ENCODE measurements around the gene ROBO4. TPM values are rescaled to one million over a fixed set of nuclear protein-coding genes. Genes with fewer than 3 reads are reported as not detected.

The ROBO4 gene
- total RNA-seq, 2 experiments from 2014 or later, result not detected

DNA sequence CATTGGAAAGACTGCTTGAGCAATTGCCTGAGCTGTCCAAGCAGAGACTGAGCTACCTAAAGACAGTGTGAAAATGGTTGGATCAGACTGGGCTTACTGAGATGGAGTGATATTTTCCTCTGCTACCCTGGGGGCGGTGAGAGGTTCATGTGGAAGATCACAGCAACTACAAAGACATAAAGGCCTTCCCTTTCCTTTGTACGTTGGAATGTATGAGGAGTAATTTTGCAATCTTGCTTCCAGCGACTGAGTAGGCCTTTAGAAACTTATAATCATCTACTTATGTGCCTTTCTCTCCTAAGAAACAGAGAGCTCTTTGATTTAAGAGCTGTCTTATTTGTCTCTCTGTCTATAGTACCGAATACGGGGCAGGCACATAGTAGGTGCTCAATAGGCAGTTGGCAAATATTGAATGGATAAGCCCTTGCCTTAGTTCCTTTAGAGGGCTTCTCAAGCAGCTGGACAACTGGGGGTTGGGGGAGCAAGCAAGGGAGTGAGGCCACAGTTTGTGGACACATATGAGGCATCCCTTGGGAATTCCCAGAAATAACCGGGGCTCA lies 40.6 kb upstream of the ROBO4 start:
- no peak for DNase-seq (ENCODE audit: low spot score)
- Histone ChIP-seq H2AFZ (ENCODE audit: low read length) (no peak overlapping the region), H3K9me2 (ENCODE audit: insufficient read depth, low read length) (no peaks in the 10 kb centered on the region), H3K27ac (ENCODE audit: low read depth, low read length, poor library complexity, severe bottlenecking) (no peak overlapping the region), H3K4me2 (ENCODE audit: low read length) (no peak overlapping the region), H3K79me2 (ENCODE audit: insufficient read depth, low read depth, low read length) (no peaks in the 10 kb centered on the region), H3K36me3 (ENCODE audit: insufficient read depth, low read length) (no peaks in the 10 kb centered on the region), H3K9me3 (ENCODE audit: low read length) (no peaks in the 10 kb centered on the region), H3K4me1 (ENCODE audit: insufficient read depth, low read length, poor library complexity, severe bottlenecking) (no peaks in the 10 kb centered on the region), H3K4me3 (ENCODE audit: low read depth, low read length, poor library complexity, severe bottlenecking) (no peak overlapping the region), H4K20me1 (ENCODE audit: insufficient read depth, low read length) (no peaks in the 10 kb centered on the region)
- no TSS peak for BruUV-seq (replicated peaks)
- intact Hi-C loops (cut with micrococcal nuclease; ENCODE audit: unreplicated experiment), result no loop called here
- TF ChIP-seq EZH2phosphoT487 (IDR thresholded peaks at IDR 0.05; ENCODE audit: borderline replicate concordance, low read depth, low read length), result no peak
- TF ChIP-seq, protein P1, sequence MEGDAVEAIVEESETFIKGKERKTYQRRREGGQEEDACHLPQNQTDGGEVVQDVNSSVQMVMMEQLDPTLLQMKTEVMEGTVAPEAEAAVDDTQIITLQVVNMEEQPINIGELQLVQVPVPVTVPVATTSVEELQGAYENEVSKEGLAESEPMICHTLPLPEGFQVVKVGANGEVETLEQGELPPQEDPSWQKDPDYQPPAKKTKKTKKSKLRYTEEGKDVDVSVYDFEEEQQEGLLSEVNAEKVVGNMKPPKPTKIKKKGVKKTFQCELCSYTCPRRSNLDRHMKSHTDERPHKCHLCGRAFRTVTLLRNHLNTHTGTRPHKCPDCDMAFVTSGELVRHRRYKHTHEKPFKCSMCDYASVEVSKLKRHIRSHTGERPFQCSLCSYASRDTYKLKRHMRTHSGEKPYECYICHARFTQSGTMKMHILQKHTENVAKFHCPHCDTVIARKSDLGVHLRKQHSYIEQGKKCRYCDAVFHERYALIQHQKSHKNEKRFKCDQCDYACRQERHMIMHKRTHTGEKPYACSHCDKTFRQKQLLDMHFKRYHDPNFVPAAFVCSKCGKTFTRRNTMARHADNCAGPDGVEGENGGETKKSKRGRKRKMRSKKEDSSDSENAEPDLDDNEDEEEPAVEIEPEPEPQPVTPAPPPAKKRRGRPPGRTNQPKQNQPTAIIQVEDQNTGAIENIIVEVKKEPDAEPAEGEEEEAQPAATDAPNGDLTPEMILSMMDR (conservative IDR thresholded peaks at IDR 0.05; ENCODE audit: low read length), result no peak
- POLR2A ChIA-PET, result interaction anchor here (0.6 to 1.1 kb wide), 3 partner anchors 16 to 1754 kb away, joined by 4 to 8 read pairs (median 4); partner anchors contain the start of gene CCDC15
- CTCF ChIA-PET (ENCODE audit: unreplicated experiment), result interaction anchor here (0.6 kb wide), 1 partner anchor 430 kb away, joined by 4 read pairs; no protein-coding TSS in a partner anchor

DNA sequence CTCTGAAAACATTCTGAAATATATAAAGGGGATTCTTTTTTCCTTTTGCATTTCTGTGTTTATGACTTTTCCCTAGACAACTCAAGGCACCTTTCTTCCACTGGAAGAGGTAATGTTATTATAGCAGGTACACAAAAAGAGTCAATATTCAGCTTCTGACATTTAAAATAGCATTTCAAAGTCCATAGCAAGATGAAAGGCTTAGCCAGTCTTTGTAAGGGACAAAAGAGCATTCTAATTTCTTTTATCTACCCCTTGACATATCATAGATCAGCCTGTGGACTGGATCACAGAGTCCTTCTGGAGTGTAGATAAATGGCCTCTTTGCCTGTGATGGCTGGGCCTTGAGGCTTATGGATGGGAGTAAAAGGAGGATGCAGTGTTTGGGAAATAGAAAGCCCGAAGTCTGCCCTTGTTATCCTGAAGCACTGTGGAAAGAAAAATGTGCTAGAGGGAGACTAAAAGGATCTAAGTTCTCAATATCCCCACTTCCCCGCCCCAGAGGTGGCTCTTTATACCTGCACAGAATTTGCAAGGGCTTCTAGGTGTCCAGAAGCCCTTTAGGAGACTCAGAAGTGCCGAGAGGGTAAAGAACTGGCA lies 39.8 kb upstream of the ROBO4 start:
- intact Hi-C loops (cut with micrococcal nuclease; ENCODE audit: unreplicated experiment), result no loop called here
- POLR2A ChIA-PET, result interaction anchor here (0.5 to 0.8 kb wide), 2 partner anchors 16 to 437 kb away, joined by 3 to 4 read pairs; partner anchors contain the start of gene CCDC15
- H2AFZ ChIP-seq (ENCODE audit: low read length), result no peak overlapping the region
- no peaks in the 10 kb centered on the region for H3K79me2 ChIP-seq (ENCODE audit: insufficient read depth, low read depth, low read length)
- no peaks in the 10 kb centered on the region for H3K36me3 ChIP-seq (ENCODE audit: insufficient read depth, low read length)
- H4K20me1 ChIP-seq (ENCODE audit: insufficient read depth, low read length), result no peaks in the 10 kb centered on the region
- no TSS peak for BruUV-seq (replicated peaks)
- no peak for TF ChIP-seq EZH2phosphoT487 (IDR thresholded peaks at IDR 0.05; ENCODE audit: borderline replicate concordance, low read depth, low read length)
- TF ChIP-seq, protein P1 (conservative IDR thresholded peaks at IDR 0.05; ENCODE audit: low read length), result no peak
- no peak overlapping the region for H3K27ac ChIP-seq (ENCODE audit: low read depth, low read length, poor library complexity, severe bottlenecking)
- CTCF ChIA-PET (ENCODE audit: unreplicated experiment), result interaction anchor here (0.6 kb wide), 1 partner anchor 431 kb away, joined by 4 read pairs; no protein-coding TSS in a partner anchor
- H3K9me2 ChIP-seq (ENCODE audit: insufficient read depth, low read length), result no peaks in the 10 kb centered on the region
- H3K9me3 ChIP-seq (ENCODE audit: low read length), result no peaks in the 10 kb centered on the region
- no peaks in the 10 kb centered on the region for H3K4me1 ChIP-seq (ENCODE audit: insufficient read depth, low read length, poor library complexity, severe bottlenecking)
- no peak overlapping the region for H3K4me3 ChIP-seq (ENCODE audit: low read depth, low read length, poor library complexity, severe bottlenecking)
- no peak for DNase-seq (ENCODE audit: low spot score)
- no peak overlapping the region for H3K4me2 ChIP-seq (ENCODE audit: low read length)

Measured in OCI-LY7 (cell line).